HG02884 (cell line): ENCODE measurements around the gene TNFRSF18.

Experiments
- ATAC-seq: cut with Tn5 transposase; IDR thresholded peaks from one replicate; pipeline ENCODE4 v1.9.1; 2021; ENCODE audit warnings: mild to moderate bottlenecking, moderate library complexity; ENCODE audit not compliant: unreplicated experiment

Gene TNFRSF18

GRCh38 chr1:1228596-1229321, 22.4 kb upstream of the TNFRSF18 start:
- ATAC-seq = no peak

- no peak for ATAC-seq
Measured at GRCh38 chr1:1228187-1228586, 21.8 kb upstream of the TNFRSF18 start.

- ATAC-seq = no peak
Measured at GRCh38 chr1:1227386-1227785, 21.0 kb upstream of the TNFRSF18 start.

GRCh38 chr1:1226566-1227362, 20.4 kb upstream of the TNFRSF18 start:
- ATAC-seq = no peak

- ATAC-seq = no peak
Measured at GRCh38 chr1:1225913-1226312, 19.5 kb upstream of the TNFRSF18 start.

GRCh38 chr1:1225238-1225845, 18.9 kb upstream of the TNFRSF18 start:
- no peak for ATAC-seq

GRCh38 chr1:1223891-1224290, 17.5 kb upstream of the TNFRSF18 start:
- ATAC-seq = no peak

- no peak for ATAC-seq
Measured at GRCh38 chr1:1223321-1223720, 16.9 kb upstream of the TNFRSF18 start.

- ATAC-seq = no peak
Measured at GRCh38 chr1:1222575-1223225, 16.3 kb upstream of the TNFRSF18 start.

GRCh38 chr1:1221887-1222574, 15.6 kb upstream of the TNFRSF18 start:
- no peak for ATAC-seq

- no peak for ATAC-seq
Measured at GRCh38 chr1:1220197-1220596, 13.8 kb upstream of the TNFRSF18 start.

- ATAC-seq = no peak
Measured at GRCh38 chr1:1219341-1219740, 12.9 kb upstream of the TNFRSF18 start.

- ATAC-seq = no peak
Measured at GRCh38 chr1:1218524-1219200, 12.3 kb upstream of the TNFRSF18 start.

- no peak for ATAC-seq
Measured at GRCh38 chr1:1217621-1218523, 11.5 kb upstream of the TNFRSF18 start.

- no peak for ATAC-seq
Measured at GRCh38 chr1:1216770-1217620, 10.6 kb upstream of the TNFRSF18 start.

GRCh38 chr1:1215881-1216605, 9.7 kb upstream of the TNFRSF18 start:
- no peak for ATAC-seq

GRCh38 chr1:1215080-1215676, 8.8 kb upstream of the TNFRSF18 start:
- ATAC-seq = no peak
